GM23338 (cell line): ENCODE measurements around the gene REEP5. TPM values are rescaled to one million over a fixed set of nuclear protein-coding genes. Genes with fewer than 3 reads are reported as not detected.

Experiments
- ATAC-seq: fragments of 200-7000 bp; cut with Tn5 transposase; 3 replicates; pipeline ENCODE4 v1.9.1; 2020
- DNase-seq: peaks from one replicate; pipeline ENCODE4 v3.0.0-alpha.2; 2015; ENCODE audit warnings: low spot score
- H2AFZ ChIP-seq: fragments of 200-600 bp; sonication (generic); 2 replicates; pipeline ENCODE4 v1.8.0; 2016; ENCODE audit warnings: antibody characterized with exemption, mild to moderate bottlenecking, moderate library complexity
- H3F3A ChIP-seq: fragments of 200-600 bp; sonication (generic); replicated peaks from 2 replicates; pipeline ENCODE4 v1.8.0; 2017; ENCODE audit warnings: antibody characterized with exemption, mixed run types, low read depth
- H3K27ac ChIP-seq: fragments of 200-600 bp; sonication (generic); 2 replicates; pipeline ENCODE4 v1.6.1; 2016; ENCODE audit warnings: low read depth
- H3K27me3 ChIP-seq: fragments of 200-600 bp; sonication (generic); 2 replicates; pipeline ENCODE4 v1.8.0; 2016; ENCODE audit warnings: mild to moderate bottlenecking, mixed run types, moderate library complexity; ENCODE audit not compliant: insufficient read depth
- H3K36me3 ChIP-seq: fragments of 200-600 bp; sonication (generic); 2 replicates; pipeline ENCODE4 v1.8.0; 2016; ENCODE audit warnings: mild to moderate bottlenecking; ENCODE audit not compliant: insufficient read depth
- H3K4me1 ChIP-seq: fragments of 200-600 bp; sonication (generic); 2 replicates; pipeline ENCODE4 v1.8.0; 2016; ENCODE audit warnings: mild to moderate bottlenecking, moderate library complexity; ENCODE audit not compliant: insufficient read depth
- H3K4me2 ChIP-seq: fragments of 200-600 bp; sonication (generic); 2 replicates; pipeline ENCODE4 v1.7.1; 2017; ENCODE audit warnings: mixed run types
- H3K4me3 ChIP-seq: fragments of 200-600 bp; sonication (generic); 2 replicates; pipeline ENCODE4 v1.6.1; 2016; ENCODE audit warnings: mixed run types
- H3K79me2 ChIP-seq: fragments of 200-600 bp; sonication (generic); replicated peaks from 2 replicates; pipeline ENCODE4 v1.8.0; 2017; ENCODE audit warnings: mild to moderate bottlenecking; ENCODE audit not compliant: insufficient read depth
- H3K9me2 ChIP-seq: fragments of 200-600 bp; sonication (generic); 2 replicates; pipeline ENCODE4 v1.8.0; 2017; ENCODE audit not compliant: insufficient read depth
- H4K20me1 ChIP-seq: fragments of 200-600 bp; sonication (generic); replicated peaks from 2 replicates; pipeline ENCODE4 v1.8.0; 2017; ENCODE audit warnings: mild to moderate bottlenecking; ENCODE audit not compliant: insufficient read depth
- H3K27ac Mint-ChIP-seq: 2 replicates; pipeline ENCODE4 v1.8.0; 2020; ENCODE audit warnings: inconsistent platforms, mild to moderate bottlenecking, moderate library complexity, mixed read lengths
- H3K27me3 Mint-ChIP-seq: 3 replicates; pipeline ENCODE4 v1.8.0; 2022; ENCODE audit warnings: low read depth, mild to moderate bottlenecking, moderate library complexity, mixed read lengths, inconsistent platforms; ENCODE audit not compliant: insufficient read depth, poor library complexity
- H3K36me3 Mint-ChIP-seq: 3 replicates; pipeline ENCODE4 v1.8.0; 2021; ENCODE audit warnings: low read depth, mild to moderate bottlenecking, inconsistent platforms, moderate library complexity, mixed read lengths
- H3K4me1 Mint-ChIP-seq: 3 replicates; pipeline ENCODE4 v1.8.0; 2020; ENCODE audit warnings: mild to moderate bottlenecking, inconsistent platforms, mixed read lengths
- H3K4me3 Mint-ChIP-seq: 3 replicates; pipeline ENCODE4 v1.8.0; 2021; ENCODE audit warnings: moderate library complexity, mild to moderate bottlenecking, inconsistent platforms, mixed read lengths
- H3K9me3 Mint-ChIP-seq: 3 replicates; pipeline ENCODE4 v1.8.0; 2020; ENCODE audit warnings: moderate library complexity, mild to moderate bottlenecking, inconsistent platforms, mixed read lengths
- CREB1 ChIP-seq: fragments of 250-450 bp; sonication (Bioruptor Pico); IDR thresholded peaks from 2 replicates; pipeline ENCODE4 v1.5.0; 2020; ENCODE audit warnings: low read depth, mild to moderate bottlenecking, moderate library complexity
- EZH2 ChIP-seq: fragments of 200-600 bp; sonication (generic); IDR thresholded peaks from one replicate; pipeline ENCODE4 v1.8.0; 2017; ENCODE audit warnings: antibody characterized with exemption, mild to moderate bottlenecking, low read depth; ENCODE audit not compliant: unreplicated experiment
- EZH2phosphoT487 ChIP-seq: fragments of 200-600 bp; sonication (generic); IDR thresholded peaks from one replicate; pipeline ENCODE4 v1.8.1; 2018; ENCODE audit warnings: antibody characterized with exemption; ENCODE audit not compliant: unreplicated experiment
- JUNB ChIP-seq: IDR thresholded peaks from one replicate; pipeline ENCODE4 v1.6.1; 2016; ENCODE audit warnings: antibody characterized with exemption; ENCODE audit not compliant: unreplicated experiment
- NANOG ChIP-seq: IDR thresholded peaks from 2 replicates; pipeline ENCODE4 v1.6.1; 2016; ENCODE audit warnings: antibody characterized with exemption, borderline replicate concordance
- STAT1 ChIP-seq: IDR thresholded peaks from one replicate; pipeline ENCODE4 v1.6.1; 2016; ENCODE audit warnings: antibody characterized with exemption; ENCODE audit not compliant: unreplicated experiment
- ZNF114 ChIP-seq: fragments of 250-450 bp; sonication (Bioruptor Pico); IDR thresholded peaks from 2 replicates; pipeline ENCODE4 v1.5.0; 2020; ENCODE audit warnings: mild to moderate bottlenecking, moderate library complexity
- ZNF331 ChIP-seq: fragments of 250-450 bp; sonication (Bioruptor Pico); IDR thresholded peaks from 2 replicates; pipeline ENCODE4 v1.5.0; 2020; ENCODE audit warnings: low read depth, mild to moderate bottlenecking, moderate library complexity
- polyA plus RNA-seq: library from polyadenylated mRNA; unstranded; fragments of >200 nt; fragmentation: Nextera tagmentation; extraction: Ambion mirVana; gene quantifications from 2 replicates; pipeline ENCODE4 v1.2.1, GENCODE V29; 2016
- total RNA-seq: library from RNA; depleted of rRNA; stranded (reverse); fragments of >200 nt; shearing (Covaris generic); gene quantifications from 2 replicates; pipeline ENCODE4 v1.2.3, GENCODE V29; 2014
- TF ChIP-seq, protein P1 (sequence below): fragments of 250-450 bp; sonication (Bioruptor Pico); IDR thresholded peaks from 2 replicates; pipeline ENCODE4 v1.5.0; 2020; ENCODE audit warnings: mild to moderate bottlenecking, moderate library complexity
- TF ChIP-seq, protein P2 (sequence below): IDR thresholded peaks from 2 replicates; pipeline ENCODE4 v1.6.1; 2016; ENCODE audit warnings: antibody characterized with exemption
- TF ChIP-seq, protein P3 (sequence below), 2 experiments: fragments of 200-600 bp in 1 of 2; sonication (generic) in 1 of 2; conservative IDR thresholded peaks; 2 replicates each; pipeline versions ENCODE4 v1.5.1 to v1.6.1; 2016 to 2017; ENCODE audit warnings: antibody characterized with exemption in 2 of 2, low read depth in 2 of 2, mild to moderate bottlenecking in 2 of 2, moderate library complexity in 1 of 2
- TF ChIP-seq, protein P4 (sequence below): IDR thresholded peaks from one replicate; pipeline ENCODE4 v1.6.1; 2018; ENCODE audit warnings: antibody characterized with exemption; ENCODE audit not compliant: unreplicated experiment

Gene REEP5
- total and polyA plus RNA-seq, 2 experiments from 2014 or later = 32.5 to 111 TPM

DNA sequence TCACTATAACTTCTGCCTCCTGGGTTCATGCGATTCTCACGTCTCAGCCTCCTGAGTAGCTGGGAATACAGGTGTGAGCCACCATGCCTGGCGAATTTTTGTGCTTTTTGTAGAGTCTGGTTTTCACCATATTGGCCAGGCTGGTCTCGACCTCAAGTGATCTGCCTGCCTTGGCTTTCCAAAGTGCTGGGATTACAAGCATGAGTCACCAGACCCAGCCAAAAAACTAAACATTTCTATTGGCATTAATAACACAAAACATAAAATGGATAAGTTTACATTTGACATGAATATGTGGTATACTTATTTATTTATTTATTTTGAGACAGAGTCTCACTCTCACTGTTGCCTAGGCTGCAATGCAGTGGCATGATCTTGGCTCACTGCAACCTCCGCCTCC lies 13.6 kb upstream of the REEP5 start:
- Mint-ChIP-seq H3K4me1 (peaks cover 2% of the 10 kb centered on the region; the same call in 1 of the 3 replicates), H3K27ac (no peak overlapping the region), H3K9me3 (no peaks in the 10 kb centered on the region), H3K27me3 (peaks cover 2% of the 10 kb centered on the region), H3K4me3 (no peak overlapping the region), H3K36me3 (no peaks in the 10 kb centered on the region)
- H3K36me3 ChIP-seq = no peaks in the 10 kb centered on the region
- DNase-seq (no peak), ATAC-seq (no peak)
- H3K27me3 ChIP-seq = no peaks in the 10 kb centered on the region
- TF ChIP-seq, protein P1, sequence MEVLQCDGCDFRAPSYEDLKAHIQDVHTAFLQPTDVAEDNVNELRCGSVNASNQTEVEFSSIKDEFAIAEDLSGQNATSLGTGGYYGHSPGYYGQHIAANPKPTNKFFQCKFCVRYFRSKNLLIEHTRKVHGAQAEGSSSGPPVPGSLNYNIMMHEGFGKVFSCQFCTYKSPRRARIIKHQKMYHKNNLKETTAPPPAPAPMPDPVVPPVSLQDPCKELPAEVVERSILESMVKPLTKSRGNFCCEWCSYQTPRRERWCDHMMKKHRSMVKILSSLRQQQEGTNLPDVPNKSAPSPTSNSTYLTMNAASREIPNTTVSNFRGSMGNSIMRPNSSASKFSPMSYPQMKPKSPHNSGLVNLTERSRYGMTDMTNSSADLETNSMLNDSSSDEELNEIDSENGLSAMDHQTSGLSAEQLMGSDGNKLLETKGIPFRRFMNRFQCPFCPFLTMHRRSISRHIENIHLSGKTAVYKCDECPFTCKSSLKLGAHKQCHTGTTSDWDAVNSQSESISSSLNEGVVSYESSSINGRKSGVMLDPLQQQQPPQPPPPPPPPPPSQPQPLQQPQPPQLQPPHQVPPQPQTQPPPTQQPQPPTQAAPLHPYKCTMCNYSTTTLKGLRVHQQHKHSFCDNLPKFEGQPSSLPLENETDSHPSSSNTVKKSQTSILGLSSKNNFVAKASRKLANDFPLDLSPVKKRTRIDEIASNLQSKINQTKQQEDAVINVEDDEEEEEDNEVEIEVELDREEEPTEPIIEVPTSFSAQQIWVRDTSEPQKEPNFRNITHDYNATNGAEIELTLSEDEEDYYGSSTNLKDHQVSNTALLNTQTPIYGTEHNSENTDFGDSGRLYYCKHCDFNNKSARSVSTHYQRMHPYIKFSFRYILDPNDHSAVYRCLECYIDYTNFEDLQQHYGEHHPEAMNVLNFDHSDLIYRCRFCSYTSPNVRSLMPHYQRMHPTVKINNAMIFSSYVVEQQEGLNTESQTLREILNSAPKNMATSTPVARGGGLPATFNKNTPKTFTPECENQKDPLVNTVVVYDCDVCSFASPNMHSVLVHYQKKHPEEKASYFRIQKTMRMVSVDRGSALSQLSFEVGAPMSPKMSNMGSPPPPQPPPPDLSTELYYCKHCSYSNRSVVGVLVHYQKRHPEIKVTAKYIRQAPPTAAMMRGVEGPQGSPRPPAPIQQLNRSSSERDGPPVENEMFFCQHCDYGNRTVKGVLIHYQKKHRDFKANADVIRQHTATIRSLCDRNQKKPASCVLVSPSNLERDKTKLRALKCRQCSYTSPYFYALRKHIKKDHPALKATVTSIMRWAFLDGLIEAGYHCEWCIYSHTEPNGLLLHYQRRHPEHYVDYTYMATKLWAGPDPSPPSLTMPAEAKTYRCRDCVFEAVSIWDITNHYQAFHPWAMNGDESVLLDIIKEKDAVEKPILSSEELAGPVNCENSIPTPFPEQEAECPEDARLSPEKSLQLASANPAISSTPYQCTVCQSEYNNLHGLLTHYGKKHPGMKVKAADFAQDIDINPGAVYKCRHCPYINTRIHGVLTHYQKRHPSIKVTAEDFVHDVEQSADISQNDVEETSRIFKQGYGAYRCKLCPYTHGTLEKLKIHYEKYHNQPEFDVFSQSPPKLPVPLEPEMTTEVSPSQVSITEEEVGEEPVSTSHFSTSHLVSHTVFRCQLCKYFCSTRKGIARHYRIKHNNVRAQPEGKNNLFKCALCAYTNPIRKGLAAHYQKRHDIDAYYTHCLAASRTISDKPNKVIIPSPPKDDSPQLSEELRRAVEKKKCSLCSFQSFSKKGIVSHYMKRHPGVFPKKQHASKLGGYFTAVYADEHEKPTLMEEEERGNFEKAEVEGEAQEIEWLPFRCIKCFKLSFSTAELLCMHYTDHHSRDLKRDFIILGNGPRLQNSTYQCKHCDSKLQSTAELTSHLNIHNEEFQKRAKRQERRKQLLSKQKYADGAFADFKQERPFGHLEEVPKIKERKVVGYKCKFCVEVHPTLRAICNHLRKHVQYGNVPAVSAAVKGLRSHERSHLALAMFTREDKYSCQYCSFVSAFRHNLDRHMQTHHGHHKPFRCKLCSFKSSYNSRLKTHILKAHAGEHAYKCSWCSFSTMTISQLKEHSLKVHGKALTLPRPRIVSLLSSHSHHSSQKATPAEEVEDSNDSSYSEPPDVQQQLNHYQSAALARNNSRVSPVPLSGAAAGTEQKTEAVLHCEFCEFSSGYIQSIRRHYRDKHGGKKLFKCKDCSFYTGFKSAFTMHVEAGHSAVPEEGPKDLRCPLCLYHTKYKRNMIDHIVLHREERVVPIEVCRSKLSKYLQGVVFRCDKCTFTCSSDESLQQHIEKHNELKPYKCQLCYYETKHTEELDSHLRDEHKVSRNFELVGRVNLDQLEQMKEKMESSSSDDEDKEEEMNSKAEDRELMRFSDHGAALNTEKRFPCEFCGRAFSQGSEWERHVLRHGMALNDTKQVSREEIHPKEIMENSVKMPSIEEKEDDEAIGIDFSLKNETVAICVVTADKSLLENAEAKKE (CRISPR knock-in tag) = no peak
- TF ChIP-seq EZH2 (no peak), ZNF114 (CRISPR knock-in tag) (no peak), JUNB (no peak), CREB1 (CRISPR knock-in tag) (no peak), EZH2phosphoT487 (no peak), STAT1 (no peak), ZNF331 (CRISPR knock-in tag) (no peak), NANOG (no peak)
- TF ChIP-seq, protein P2, sequence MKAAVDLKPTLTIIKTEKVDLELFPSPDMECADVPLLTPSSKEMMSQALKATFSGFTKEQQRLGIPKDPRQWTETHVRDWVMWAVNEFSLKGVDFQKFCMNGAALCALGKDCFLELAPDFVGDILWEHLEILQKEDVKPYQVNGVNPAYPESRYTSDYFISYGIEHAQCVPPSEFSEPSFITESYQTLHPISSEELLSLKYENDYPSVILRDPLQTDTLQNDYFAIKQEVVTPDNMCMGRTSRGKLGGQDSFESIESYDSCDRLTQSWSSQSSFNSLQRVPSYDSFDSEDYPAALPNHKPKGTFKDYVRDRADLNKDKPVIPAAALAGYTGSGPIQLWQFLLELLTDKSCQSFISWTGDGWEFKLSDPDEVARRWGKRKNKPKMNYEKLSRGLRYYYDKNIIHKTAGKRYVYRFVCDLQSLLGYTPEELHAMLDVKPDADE = no peak
- TF ChIP-seq, protein P3, sequence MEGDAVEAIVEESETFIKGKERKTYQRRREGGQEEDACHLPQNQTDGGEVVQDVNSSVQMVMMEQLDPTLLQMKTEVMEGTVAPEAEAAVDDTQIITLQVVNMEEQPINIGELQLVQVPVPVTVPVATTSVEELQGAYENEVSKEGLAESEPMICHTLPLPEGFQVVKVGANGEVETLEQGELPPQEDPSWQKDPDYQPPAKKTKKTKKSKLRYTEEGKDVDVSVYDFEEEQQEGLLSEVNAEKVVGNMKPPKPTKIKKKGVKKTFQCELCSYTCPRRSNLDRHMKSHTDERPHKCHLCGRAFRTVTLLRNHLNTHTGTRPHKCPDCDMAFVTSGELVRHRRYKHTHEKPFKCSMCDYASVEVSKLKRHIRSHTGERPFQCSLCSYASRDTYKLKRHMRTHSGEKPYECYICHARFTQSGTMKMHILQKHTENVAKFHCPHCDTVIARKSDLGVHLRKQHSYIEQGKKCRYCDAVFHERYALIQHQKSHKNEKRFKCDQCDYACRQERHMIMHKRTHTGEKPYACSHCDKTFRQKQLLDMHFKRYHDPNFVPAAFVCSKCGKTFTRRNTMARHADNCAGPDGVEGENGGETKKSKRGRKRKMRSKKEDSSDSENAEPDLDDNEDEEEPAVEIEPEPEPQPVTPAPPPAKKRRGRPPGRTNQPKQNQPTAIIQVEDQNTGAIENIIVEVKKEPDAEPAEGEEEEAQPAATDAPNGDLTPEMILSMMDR (conservative IDR thresholded peaks at IDR 0.05; ENCODE audit: low read depth in 2 of 2) = no peak
- TF ChIP-seq, protein P4, sequence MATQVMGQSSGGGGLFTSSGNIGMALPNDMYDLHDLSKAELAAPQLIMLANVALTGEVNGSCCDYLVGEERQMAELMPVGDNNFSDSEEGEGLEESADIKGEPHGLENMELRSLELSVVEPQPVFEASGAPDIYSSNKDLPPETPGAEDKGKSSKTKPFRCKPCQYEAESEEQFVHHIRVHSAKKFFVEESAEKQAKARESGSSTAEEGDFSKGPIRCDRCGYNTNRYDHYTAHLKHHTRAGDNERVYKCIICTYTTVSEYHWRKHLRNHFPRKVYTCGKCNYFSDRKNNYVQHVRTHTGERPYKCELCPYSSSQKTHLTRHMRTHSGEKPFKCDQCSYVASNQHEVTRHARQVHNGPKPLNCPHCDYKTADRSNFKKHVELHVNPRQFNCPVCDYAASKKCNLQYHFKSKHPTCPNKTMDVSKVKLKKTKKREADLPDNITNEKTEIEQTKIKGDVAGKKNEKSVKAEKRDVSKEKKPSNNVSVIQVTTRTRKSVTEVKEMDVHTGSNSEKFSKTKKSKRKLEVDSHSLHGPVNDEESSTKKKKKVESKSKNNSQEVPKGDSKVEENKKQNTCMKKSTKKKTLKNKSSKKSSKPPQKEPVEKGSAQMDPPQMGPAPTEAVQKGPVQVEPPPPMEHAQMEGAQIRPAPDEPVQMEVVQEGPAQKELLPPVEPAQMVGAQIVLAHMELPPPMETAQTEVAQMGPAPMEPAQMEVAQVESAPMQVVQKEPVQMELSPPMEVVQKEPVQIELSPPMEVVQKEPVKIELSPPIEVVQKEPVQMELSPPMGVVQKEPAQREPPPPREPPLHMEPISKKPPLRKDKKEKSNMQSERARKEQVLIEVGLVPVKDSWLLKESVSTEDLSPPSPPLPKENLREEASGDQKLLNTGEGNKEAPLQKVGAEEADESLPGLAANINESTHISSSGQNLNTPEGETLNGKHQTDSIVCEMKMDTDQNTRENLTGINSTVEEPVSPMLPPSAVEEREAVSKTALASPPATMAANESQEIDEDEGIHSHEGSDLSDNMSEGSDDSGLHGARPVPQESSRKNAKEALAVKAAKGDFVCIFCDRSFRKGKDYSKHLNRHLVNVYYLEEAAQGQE = no peak
- H3K9me2 ChIP-seq = no peaks in the 10 kb centered on the region
- no peaks in the 10 kb centered on the region for H3K79me2 ChIP-seq
- no peak overlapping the region for H3K4me3 ChIP-seq
- H3F3A ChIP-seq = no peaks in the 10 kb centered on the region
- no peak overlapping the region for H2AFZ ChIP-seq
- no peak overlapping the region for H3K27ac ChIP-seq
- no peak overlapping the region for H3K4me2 ChIP-seq
- H4K20me1 ChIP-seq = no peaks in the 10 kb centered on the region
- no peaks in the 10 kb centered on the region for H3K4me1 ChIP-seq
